HUES48 (cell line): Measurements from ENCODE around the gene CDCA4.
A peak's percentile ranks its signal among the peaks of the same experiment; 100 is the strongest.

Experiments used
- H3K27ac ChIP-seq: one replicate; pipeline ENCODE4 v1.7.0; 2013; ENCODE audit warnings: low read depth, low read length, inconsistent platforms
- H3K27me3 ChIP-seq: 2 replicates; pipeline ENCODE4 v1.6.1; 2013; ENCODE audit warnings: mild to moderate bottlenecking, low read length; ENCODE audit not compliant: control insufficient read depth, insufficient read depth
- H3K36me3 ChIP-seq: 2 replicates; pipeline ENCODE4 v1.6.1; 2013; ENCODE audit warnings: low read length; ENCODE audit not compliant: control insufficient read depth, insufficient read depth
- H3K4me1 ChIP-seq: 2 replicates; pipeline ENCODE4 v1.6.1; 2013; ENCODE audit warnings: mild to moderate bottlenecking, low read length; ENCODE audit not compliant: control insufficient read depth, insufficient read depth
- H3K4me3 ChIP-seq: 2 replicates; pipeline ENCODE4 v1.5.1; 2013; ENCODE audit warnings: mild to moderate bottlenecking, low read depth, low read length
- H3K9ac ChIP-seq: 2 replicates; pipeline ENCODE4 v1.6.1; 2013; ENCODE audit warnings: mild to moderate bottlenecking, low read depth, low read length, moderate library complexity
- H3K9me3 ChIP-seq: 2 replicates; pipeline ENCODE4 v1.6.1; 2013; ENCODE audit warnings: low read length; ENCODE audit not compliant: control insufficient read depth, insufficient read depth

Gene CDCA4

GRCh38 chr14:104976198-104977007, 44.5 kb downstream of the CDCA4 start:
- no peaks in the 10 kb centered on the region for H3K9me3 ChIP-seq
- H3K4me1 ChIP-seq: 0 out of 2 replicates have a peak, but pooled peaks cover 2% of the 10 kb centered on the region
- H3K4me3 ChIP-seq: no peak overlapping the region
- no peaks in the 10 kb centered on the region for H3K36me3 ChIP-seq
- H3K27ac ChIP-seq: no peak overlapping the region
- peaks cover 38% of the 10 kb centered on the region for H3K27me3 ChIP-seq
- no peak overlapping the region for H3K9ac ChIP-seq

- Histone ChIP-seq H3K4me3 (no peak overlapping the region), H3K4me1 (0 out of 2 replicates have a peak, but pooled peaks cover 2% of the 10 kb centered on the region), H3K9me3 (no peaks in the 10 kb centered on the region), H3K27me3 (peaks cover 38% of the 10 kb centered on the region), H3K9ac (no peak overlapping the region), H3K27ac (no peak overlapping the region), H3K36me3 (no peaks in the 10 kb centered on the region)
These were observed 45.2 kb downstream of the CDCA4 start for GRCh38 chr14:104975481-104976197.

- no peak overlapping the region for H3K27ac ChIP-seq
These were observed 46.1 kb downstream of the CDCA4 start for GRCh38 chr14:104974665-104975390.

GRCh38 chr14:104974146-104974541, 46.7 kb downstream of the CDCA4 start:
- peaks cover 2% of the 10 kb centered on the region; the same call in 1 of the 2 replicates for H3K4me1 ChIP-seq
- H3K36me3 ChIP-seq: no peaks in the 10 kb centered on the region
- no peak overlapping the region for H3K27ac ChIP-seq
- H3K27me3 ChIP-seq: peaks cover 26% of the 10 kb centered on the region
- H3K9ac ChIP-seq: no peak overlapping the region
- H3K4me3 ChIP-seq: no peak overlapping the region
- H3K9me3 ChIP-seq: no peaks in the 10 kb centered on the region

More at GRCh38 chr14:104974665-104975390, 46.1 kb downstream of the CDCA4 start:
- Histone ChIP-seq H3K27me3 (peaks cover 33% of the 10 kb centered on the region), H3K36me3 (no peaks in the 10 kb centered on the region), H3K4me3 (no peak overlapping the region), H3K9me3 (no peaks in the 10 kb centered on the region), H3K9ac (no peak overlapping the region), H3K4me1 (peaks cover 2% of the 10 kb centered on the region; the same call in 1 of the 2 replicates)

DNA sequence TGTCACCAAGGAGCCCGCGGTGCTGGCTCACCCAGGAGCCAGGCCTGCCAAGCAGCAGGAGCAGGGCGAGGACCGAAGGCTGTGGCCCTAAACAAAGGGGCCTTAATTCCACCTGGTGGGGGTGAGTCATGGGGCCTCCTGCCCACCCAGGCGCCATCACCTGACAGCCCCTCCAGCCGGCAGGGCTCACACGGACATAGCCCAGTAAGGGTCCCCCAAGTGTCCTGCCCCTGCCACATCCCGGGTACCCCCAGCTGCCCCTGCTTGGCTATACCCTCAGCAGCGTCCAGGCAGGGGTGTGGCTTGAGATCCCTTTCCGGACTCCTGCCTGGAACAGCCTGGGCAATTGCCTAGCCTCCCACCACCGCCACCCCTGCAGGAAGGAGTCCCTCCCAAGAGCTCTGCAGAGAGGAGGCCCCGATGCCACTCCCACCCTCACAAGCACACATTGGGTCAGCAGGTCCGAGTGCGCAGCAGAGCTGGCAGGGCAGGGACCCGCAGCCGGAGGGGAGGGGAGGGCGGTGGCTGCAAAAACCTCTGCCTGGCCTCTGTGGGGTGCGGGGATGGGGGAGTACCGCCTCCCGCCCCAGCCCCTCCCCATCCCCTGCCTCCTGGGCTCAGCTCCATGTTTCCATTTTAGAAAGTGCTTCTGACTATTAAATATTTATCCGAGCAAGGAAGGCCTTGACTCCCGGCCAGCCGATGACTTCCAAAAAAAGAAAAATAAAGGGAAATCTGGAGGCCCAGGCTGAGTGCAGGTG, 47.3 kb downstream of the CDCA4 start:
- H3K4me3 ChIP-seq: no peak overlapping the region
- peak overlapping the region; percentile 70 for H3K27ac ChIP-seq
- H3K27me3 ChIP-seq: peaks cover 20% of the 10 kb centered on the region
- no peak overlapping the region for H3K9ac ChIP-seq
- peaks cover 2% of the 10 kb centered on the region; the same call in 1 of the 2 replicates for H3K4me1 ChIP-seq
- H3K36me3 ChIP-seq: no peaks in the 10 kb centered on the region
- H3K9me3 ChIP-seq: no peaks in the 10 kb centered on the region

- Histone ChIP-seq H3K9ac (no peak overlapping the region), H3K36me3 (no peaks in the 10 kb centered on the region), H3K9me3 (no peaks in the 10 kb centered on the region), H3K4me3 (no peak overlapping the region), H3K4me1 (peaks cover 7% of the 10 kb centered on the region; the same call in 1 of the 2 replicates), H3K27ac (no peak overlapping the region), H3K27me3 (peaks cover 18% of the 10 kb centered on the region)
These were observed 47.8 kb downstream of the CDCA4 start for GRCh38 chr14:104973135-104973384.

DNA sequence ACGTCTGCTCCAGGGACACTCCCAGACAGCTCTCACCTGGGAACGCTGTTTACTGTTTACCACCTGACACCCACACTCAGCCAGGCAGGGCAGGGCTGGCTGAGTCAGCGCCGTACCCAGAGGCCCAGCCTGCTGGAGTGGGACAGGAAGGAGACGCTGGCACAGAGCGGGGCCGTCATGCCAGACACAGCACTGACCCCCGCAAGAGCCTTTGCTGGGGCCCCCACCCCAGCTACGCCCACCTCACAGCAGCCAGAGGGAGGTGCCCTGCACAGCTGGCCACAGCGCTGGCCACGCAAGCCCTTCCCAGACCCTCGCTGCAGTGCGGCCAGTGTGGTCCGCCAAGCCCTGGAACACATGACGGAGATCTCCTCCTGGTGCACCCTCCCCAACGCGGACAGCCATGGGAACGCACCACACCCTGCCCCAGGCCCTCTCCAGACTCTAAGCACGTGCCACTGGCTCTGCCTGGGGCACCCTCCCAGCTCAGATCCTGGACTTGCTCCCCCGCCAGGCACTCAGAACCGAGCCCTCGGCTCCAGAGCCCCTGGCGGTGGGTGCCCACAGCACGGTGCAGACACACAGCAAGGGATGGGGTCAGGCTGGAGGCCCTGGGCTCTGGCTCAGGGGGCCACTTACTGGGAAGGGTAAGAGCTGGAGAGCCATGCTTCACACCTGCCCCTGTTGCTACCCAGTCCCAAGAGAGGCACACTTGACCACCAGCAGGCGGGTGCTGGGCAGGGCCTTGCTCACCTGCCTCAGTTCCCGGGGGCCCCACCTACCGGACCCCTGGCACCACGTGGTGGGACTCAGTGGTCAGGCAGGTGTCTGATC, 48.4 kb downstream of the CDCA4 start:
- Histone ChIP-seq H3K36me3 (no peaks in the 10 kb centered on the region), H3K27me3 (peaks cover 14% of the 10 kb centered on the region), H3K4me3 (no peak overlapping the region), H3K9ac (no peak overlapping the region), H3K9me3 (no peaks in the 10 kb centered on the region), H3K27ac (no peak overlapping the region), H3K4me1 (peaks cover 10% of the 10 kb centered on the region; the same call in 1 of the 2 replicates)

DNA sequence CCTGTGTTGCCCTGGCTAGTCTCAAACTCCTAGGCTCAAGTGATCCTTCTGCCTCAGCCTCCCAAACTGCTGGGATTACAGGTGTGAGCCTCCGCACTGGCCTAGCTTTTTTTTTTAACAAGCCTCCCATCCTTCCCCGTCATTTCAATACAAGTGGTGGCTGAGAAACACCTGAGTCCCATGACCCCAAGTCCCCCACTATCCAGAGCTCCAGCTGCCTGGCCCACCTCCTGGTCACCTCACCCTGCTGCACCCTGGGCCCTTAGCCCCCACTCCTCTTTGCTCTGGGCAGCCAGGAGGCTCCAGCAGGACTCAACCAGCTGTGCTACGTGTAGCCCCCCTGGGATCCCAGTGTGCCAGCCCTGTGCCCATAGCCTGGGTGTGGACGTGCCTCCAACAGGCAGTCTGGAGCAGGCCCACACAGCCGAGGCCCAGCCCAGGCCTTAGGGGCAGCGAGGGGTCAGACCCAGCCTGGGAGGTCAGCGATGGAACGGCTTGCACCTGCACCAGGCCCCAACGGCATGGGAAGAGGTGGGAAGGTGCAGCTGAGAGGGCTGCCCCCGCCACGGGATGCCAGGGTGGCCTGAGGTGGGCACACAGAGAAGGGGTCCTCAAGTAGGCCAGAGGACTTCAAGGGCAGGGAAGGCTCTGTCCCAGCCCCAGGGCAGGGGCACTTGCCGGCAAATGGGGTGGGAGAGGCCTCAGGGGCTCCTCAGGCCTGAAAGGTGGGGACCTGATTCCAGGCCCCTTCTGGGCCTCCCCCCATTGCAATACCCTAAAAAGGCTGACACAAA, 49.2 kb downstream of the CDCA4 start:
- Histone ChIP-seq H3K9me3 (no peaks in the 10 kb centered on the region), H3K4me1 (peaks cover 16% of the 10 kb centered on the region), H3K27ac (no peak overlapping the region), H3K9ac (no peak overlapping the region), H3K36me3 (no peaks in the 10 kb centered on the region), H3K4me3 (no peak overlapping the region), H3K27me3 (peaks cover 9% of the 10 kb centered on the region)

- H3K27ac ChIP-seq: no peak overlapping the region
- peaks cover 4% of the 10 kb centered on the region for H3K27me3 ChIP-seq
- H3K9me3 ChIP-seq: no peaks in the 10 kb centered on the region
- no peak overlapping the region for H3K9ac ChIP-seq
- no peak overlapping the region for H3K4me3 ChIP-seq
- no peaks in the 10 kb centered on the region for H3K36me3 ChIP-seq
- H3K4me1 ChIP-seq: peaks cover 16% of the 10 kb centered on the region
These were observed 50.4 kb downstream of the CDCA4 start for GRCh38 chr14:104970231-104971068.
